22Rv1 (cell line): ENCODE measurements around the gene SMC6.

Source experiments
- H3K27ac ChIP-seq: fragments of 450-650 bp; 2 replicates; pipeline ENCODE4 v1.5.1; 2017
- CTCF ChIP-seq: fragments of 450-650 bp; IDR thresholded peaks from 2 replicates; pipeline ENCODE4 v1.5.1; 2017; ENCODE audit warnings: mild to moderate bottlenecking
- ZFX ChIP-seq: fragments of 450-650 bp; IDR thresholded peaks from 2 replicates; pipeline ENCODE4 v1.6.1; 2017; ENCODE audit warnings: antibody characterized with exemption, borderline replicate concordance

SMC6 gene

GRCh38 chr2:17736989-17737388 is 16.6 kb downstream of the SMC6 start:
- H3K27ac ChIP-seq: no peak overlapping the region
- TF ChIP-seq CTCF (no peak), ZFX (no peak)

- H3K27ac ChIP-seq: no peak overlapping the region
Measured at GRCh38 chr2:17735864-17736263, 17.7 kb downstream of the SMC6 start.

GRCh38 chr2:17733599-17733998 is 20.0 kb downstream of the SMC6 start:
- H3K27ac ChIP-seq: no peak overlapping the region
- no peak for TF ChIP-seq CTCF
- no peak for TF ChIP-seq ZFX

More at GRCh38 chr2:17735864-17736263, 17.7 kb downstream of the SMC6 start:
- TF ChIP-seq CTCF (no peak), ZFX (no peak)

GRCh38 chr2:17729880-17730279 is 23.7 kb downstream of the SMC6 start:
- TF ChIP-seq ZFX: no peak
- TF ChIP-seq CTCF: no peak
- H3K27ac ChIP-seq: no peak overlapping the region

GRCh38 chr2:17728210-17728609 is 25.4 kb downstream of the SMC6 start:
- no peak overlapping the region for H3K27ac ChIP-seq
- TF ChIP-seq CTCF: no peak
- TF ChIP-seq ZFX: no peak

GRCh38 chr2:17719562-17720371 is 33.8 kb downstream of the SMC6 start:
- H3K27ac ChIP-seq: no peak overlapping the region
- TF ChIP-seq CTCF: peak; percentile 86
- TF ChIP-seq ZFX: no peak

GRCh38 chr2:17718689-17719088 is 34.9 kb downstream of the SMC6 start:
- TF ChIP-seq CTCF: no peak
- TF ChIP-seq ZFX: no peak
- no peak overlapping the region for H3K27ac ChIP-seq
